Spleen (tissue), 11 donors: ENCODE data around the gene SCD5. TPM values are rescaled to one million over a fixed set of nuclear protein-coding genes. Genes with fewer than 3 reads are reported as not detected.

Experiments
- DNase-seq: peaks from one replicate; pipeline ENCODE4 v3.0.0-alpha.2; 2020
- H3K27ac ChIP-seq, 8 donors: fragments of 200-600 bp; sonication (generic) in 7 of 8; 1 replicate in 4 of 8; 2 replicates in 4 of 8; pipeline versions ENCODE4 v1.5.0 to v1.8.0; 2016 to 2021; ENCODE audit warnings: inconsistent platforms in 4 of 8, mild to moderate bottlenecking in 4 of 8, moderate library complexity in 1 of 8
- H3K27me3 ChIP-seq, 7 donors: fragments of 200-600 bp; sonication (generic) in 6 of 7; replicated peaks in 1 of 7; 1 replicate in 4 of 7; 2 replicates in 3 of 7; pipeline versions ENCODE4 v1.5.0 to v1.8.0; 2016 to 2021; ENCODE audit warnings: inconsistent platforms in 3 of 7, mild to moderate bottlenecking in 1 of 7
- H3K36me3 ChIP-seq, 6 donors: fragments of 200-600 bp; sonication (generic) in 5 of 6; 1 replicate in 4 of 6; 2 replicates in 2 of 6; pipeline versions ENCODE4 v1.5.0 to v1.8.0; 2016 to 2021; ENCODE audit warnings: inconsistent platforms in 2 of 6
- H3K4me1 ChIP-seq, 6 donors: fragments of 200-600 bp; sonication (generic) in 5 of 6; 1 replicate in 3 of 6; 2 replicates in 3 of 6; pipeline versions ENCODE4 v1.5.0 to v1.8.0; 2016 to 2021; ENCODE audit warnings: inconsistent platforms in 3 of 6
- H3K4me3 ChIP-seq, 8 donors: fragments of 200-600 bp; sonication (generic) in 7 of 8; 1 replicate in 4 of 8; 2 replicates in 4 of 8; pipeline versions ENCODE4 v1.5.0 to v1.8.0; 2016 to 2021; ENCODE audit warnings: inconsistent platforms in 4 of 8, mild to moderate bottlenecking in 4 of 8, moderate library complexity in 2 of 8
- H3K9me3 ChIP-seq, 8 donors: fragments of 200-600 bp; sonication (generic) in 7 of 8; 1 replicate in 4 of 8; 2 replicates in 4 of 8; pipeline versions ENCODE4 v1.5.0 to v1.8.0; 2016 to 2021; ENCODE audit warnings: inconsistent platforms in 4 of 8
- POLR2A ChIP-seq, 3 donors: fragments of 450-650 bp; IDR thresholded peaks; one replicate each; pipeline ENCODE4 v1.5.1; 2017; ENCODE audit warnings: antibody characterized with exemption in 3 of 3, mild to moderate bottlenecking in 1 of 3
- POLR2AphosphoS5 ChIP-seq, 3 donors: sonication (generic); formaldehyde crosslinking; IDR thresholded peaks; one replicate each; pipeline ENCODE4 v1.5.1; 2017; ENCODE audit warnings: antibody characterized with exemption in 3 of 3
- WGBS, 5 donors: extraction: QIAGEN DNeasy Blood & Tissue Kit in 3 of 5; methylation state at CpG; one replicate each; pipeline versions ENCODE4 v1.1.5 to v1.1.7; 2013 to 2018; 5-methylcytosine and 5-hydroxymethylcytosine counted together
- intact Hi-C: fragments of 100-400 bp; cut with DNase I; formaldehyde crosslinking; loops from one replicate; pipeline ENCODE4 v1.15.0; 2023; ENCODE audit warnings: low total_unique reads
- polyA plus RNA-seq, 3 donors: library from polyadenylated mRNA; stranded (reverse); fragments of 200-250 nt; gene quantifications; one replicate each; pipeline ENCODE4 v1.2.1, GENCODE V29; 2013
- total RNA-seq, 7 donors: library from RNA; depleted of rRNA in 3 of 7; stranded (reverse); fragments of >200 nt in 3 of 7; fragmentation: NEBNext Ultra II Directional in 4 of 7; extraction: Animal tissue kit (Norgen Biotek cat#: 25700) in 4 of 7; gene quantifications; one replicate each; pipeline versions ENCODE4 v1.1.0 to v1.2.1, GENCODE V29; 2016 to 2021
- TF ChIP-seq, protein P1 (sequence below), 11 experiments: fragments of 200-600 bp in 7 of 11; fragments of 450-650 bp in 4 of 11; sonication (generic) in 4 of 11; IDR thresholded peaks in 8 of 11; conservative IDR thresholded peaks in 3 of 11; 1 replicate in 7 of 11; 2 replicates in 4 of 11; pipeline versions ENCODE4 v1.4.0 to v1.8.0; 2016 to 2021; ENCODE audit warnings: antibody characterized with exemption in 11 of 11, inconsistent platforms in 4 of 11, mild to moderate bottlenecking in 1 of 11
- donor health status: healthy with polysubstance abuse.
- donor health status: DM: no; HTN: no; CAD: no; lungs with moderate emphysema.
- donor health status: DM: no; HTN: no; CAD: no.
- donor health status: Bipolar disorder and iron deficiency.
- donor health status: healthy.
- donor health status: DM: no; HTN: no; CAD: no.
- donor health status: DM: yes; HTN: yes; CAD: no.

SCD5 gene
- total and polyA plus RNA-seq, 10 donors = 0.85 to 7.2 (median 3.9) TPM

DNA sequence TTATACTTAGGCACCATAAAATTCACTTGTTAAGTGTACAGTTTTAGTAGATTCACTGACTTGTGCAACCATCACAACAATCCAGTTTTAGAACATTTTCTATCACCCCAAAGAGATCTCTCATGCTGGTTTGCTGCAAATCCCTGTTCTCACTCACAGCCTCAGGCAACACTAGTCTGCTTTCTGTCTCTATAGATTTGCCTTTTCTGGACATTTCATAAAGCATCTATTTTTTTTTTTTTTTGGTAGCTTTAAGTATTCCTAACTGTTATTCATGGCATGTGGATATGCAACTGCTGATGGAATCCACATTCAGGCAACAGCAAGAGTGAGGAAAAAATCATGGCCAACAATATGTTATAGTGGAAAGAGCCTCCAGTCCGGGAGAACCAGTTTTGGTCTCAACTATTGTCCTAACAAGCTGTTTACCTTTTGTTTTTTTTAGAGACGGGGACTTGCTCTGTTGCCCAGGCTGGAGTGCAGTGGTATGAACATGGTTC, 209.8 kb downstream of the SCD5 start:
- no peaks in the 10 kb centered on the region for H3K4me1 ChIP-seq
- no peak overlapping the region for H3K27ac ChIP-seq
- no peaks in the 10 kb centered on the region for H3K9me3 ChIP-seq
- no peak for TF ChIP-seq POLR2AphosphoS5 (IDR thresholded peaks at IDR 0.05)
- TF ChIP-seq POLR2A (IDR thresholded peaks at IDR 0.05) = no peak
- TF ChIP-seq, protein P1, sequence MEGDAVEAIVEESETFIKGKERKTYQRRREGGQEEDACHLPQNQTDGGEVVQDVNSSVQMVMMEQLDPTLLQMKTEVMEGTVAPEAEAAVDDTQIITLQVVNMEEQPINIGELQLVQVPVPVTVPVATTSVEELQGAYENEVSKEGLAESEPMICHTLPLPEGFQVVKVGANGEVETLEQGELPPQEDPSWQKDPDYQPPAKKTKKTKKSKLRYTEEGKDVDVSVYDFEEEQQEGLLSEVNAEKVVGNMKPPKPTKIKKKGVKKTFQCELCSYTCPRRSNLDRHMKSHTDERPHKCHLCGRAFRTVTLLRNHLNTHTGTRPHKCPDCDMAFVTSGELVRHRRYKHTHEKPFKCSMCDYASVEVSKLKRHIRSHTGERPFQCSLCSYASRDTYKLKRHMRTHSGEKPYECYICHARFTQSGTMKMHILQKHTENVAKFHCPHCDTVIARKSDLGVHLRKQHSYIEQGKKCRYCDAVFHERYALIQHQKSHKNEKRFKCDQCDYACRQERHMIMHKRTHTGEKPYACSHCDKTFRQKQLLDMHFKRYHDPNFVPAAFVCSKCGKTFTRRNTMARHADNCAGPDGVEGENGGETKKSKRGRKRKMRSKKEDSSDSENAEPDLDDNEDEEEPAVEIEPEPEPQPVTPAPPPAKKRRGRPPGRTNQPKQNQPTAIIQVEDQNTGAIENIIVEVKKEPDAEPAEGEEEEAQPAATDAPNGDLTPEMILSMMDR (IDR thresholded peaks at IDR 0.05 in 8 of 11, conservative IDR thresholded peaks at IDR 0.05 in 3 of 11) = no peak
- peaks cover 0 to 9% (median 0%) of the 10 kb centered on the region in 7 donors for H3K27me3 ChIP-seq
- intact Hi-C loops = no loop called here
- no peak overlapping the region for H3K4me3 ChIP-seq
- H3K36me3 ChIP-seq = no peaks in the 10 kb centered on the region
- DNase-seq = no peak
- 86 to 95% (median 90%) methylated on average over 2 of the region's 2 CpGs for WGBS, 5 donors

DNA sequence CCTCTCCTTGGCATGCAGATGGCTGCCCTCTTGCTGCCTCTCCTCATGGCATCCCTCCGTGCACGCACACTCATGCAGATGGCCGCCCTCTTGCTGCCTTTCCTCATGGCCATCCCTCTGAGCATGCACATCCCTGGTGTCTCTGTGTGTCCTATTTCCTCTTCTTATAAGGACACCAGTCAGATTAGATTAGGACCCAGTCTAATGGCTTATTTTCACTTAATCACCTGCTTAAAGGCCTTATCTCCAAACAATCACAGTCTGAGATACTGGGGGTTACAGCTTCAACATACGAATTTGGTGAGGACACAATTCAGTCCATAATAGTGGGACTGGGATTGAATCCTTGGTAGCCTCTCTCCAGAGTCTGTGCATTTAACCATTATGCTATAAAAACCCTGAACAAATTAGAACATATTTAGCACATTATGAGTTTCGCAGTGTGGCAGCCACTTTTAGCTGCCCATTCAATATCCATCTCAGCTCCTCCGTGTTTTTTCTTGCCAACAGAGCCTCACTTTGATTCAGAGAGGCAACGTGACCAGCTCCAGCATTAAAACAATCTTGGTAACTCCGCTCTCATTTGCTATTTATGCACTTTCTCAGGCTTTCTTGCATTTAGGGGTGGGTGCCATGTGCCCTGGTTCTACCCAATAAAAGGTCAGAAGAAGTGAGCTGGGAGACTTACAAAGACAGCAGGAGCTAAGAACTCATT, 210.6 kb downstream of the SCD5 start:
- WGBS, 5 donors = 73 to 91% (median 83%) methylated on average over 8 of the region's 8 CpGs
- DNase-seq = no peak
- Histone ChIP-seq H3K4me3 (no peak overlapping the region), H3K4me1 (no peaks in the 10 kb centered on the region), H3K27ac (no peak overlapping the region), H3K36me3 (no peaks in the 10 kb centered on the region), H3K9me3 (no peaks in the 10 kb centered on the region), H3K27me3 (peaks cover 0 to 9% (median 0%) of the 10 kb centered on the region in 7 donors)
- TF ChIP-seq POLR2AphosphoS5 (IDR thresholded peaks at IDR 0.05) (no peak), POLR2A (IDR thresholded peaks at IDR 0.05) (no peak)
- TF ChIP-seq, protein P1 (IDR thresholded peaks at IDR 0.05 in 8 of 11, conservative IDR thresholded peaks at IDR 0.05 in 3 of 11) = no peak
- intact Hi-C loops = no loop called here

DNA sequence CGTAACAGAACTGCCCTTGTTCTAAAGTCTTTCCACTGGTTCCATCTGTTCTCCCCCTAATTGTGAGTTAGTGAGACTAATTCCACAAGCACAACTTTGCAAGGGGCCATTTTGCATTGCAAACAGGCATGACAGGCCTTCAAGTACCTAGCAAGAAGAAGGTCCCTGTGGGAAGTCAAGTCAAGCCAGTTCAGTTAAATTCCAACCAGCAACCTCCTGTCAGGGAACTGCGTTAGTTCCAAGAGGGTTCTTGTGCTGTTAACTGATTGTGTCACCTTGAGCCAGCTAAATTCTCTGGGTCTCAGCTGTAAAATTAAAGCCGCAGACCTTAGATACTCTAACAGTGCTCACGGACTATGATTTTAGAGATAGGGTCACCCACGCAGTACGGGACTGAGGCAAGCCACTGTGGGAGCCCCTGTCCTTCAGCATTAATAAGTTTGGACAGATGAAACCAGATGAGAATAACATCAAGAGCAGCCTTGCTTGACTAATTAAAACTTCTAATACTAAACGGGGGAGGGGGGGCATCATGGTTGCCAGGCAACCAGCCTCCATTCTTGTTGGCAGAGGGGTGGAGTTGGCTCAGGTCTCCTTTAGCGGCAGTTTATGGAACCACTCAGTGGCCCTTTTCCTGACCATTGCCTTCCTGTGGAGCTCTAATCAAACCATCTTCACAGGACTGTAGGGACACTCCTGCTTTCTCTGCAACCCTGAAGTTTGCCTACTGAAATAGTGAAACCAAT, 212.7 kb downstream of the SCD5 start:
- Histone ChIP-seq H3K4me1 (no peaks in the 10 kb centered on the region), H3K36me3 (no peaks in the 10 kb centered on the region), H3K4me3 (no peak overlapping the region), H3K9me3 (no peaks in the 10 kb centered on the region), H3K27me3 (peaks cover 0 to under 1% (median 0%) of the 10 kb centered on the region in 7 donors), H3K27ac (no peak overlapping the region)
- intact Hi-C loops = no loop called here
- no peak for DNase-seq
- WGBS, 5 donors = 75 to 91% (median 87%) methylated on average over 8 of the region's 8 CpGs
- TF ChIP-seq POLR2A (IDR thresholded peaks at IDR 0.05) = no peak
- TF ChIP-seq, protein P1 (IDR thresholded peaks at IDR 0.05 in 8 of 11, conservative IDR thresholded peaks at IDR 0.05 in 3 of 11) = no peak
- no peak for TF ChIP-seq POLR2AphosphoS5 (IDR thresholded peaks at IDR 0.05)

DNA sequence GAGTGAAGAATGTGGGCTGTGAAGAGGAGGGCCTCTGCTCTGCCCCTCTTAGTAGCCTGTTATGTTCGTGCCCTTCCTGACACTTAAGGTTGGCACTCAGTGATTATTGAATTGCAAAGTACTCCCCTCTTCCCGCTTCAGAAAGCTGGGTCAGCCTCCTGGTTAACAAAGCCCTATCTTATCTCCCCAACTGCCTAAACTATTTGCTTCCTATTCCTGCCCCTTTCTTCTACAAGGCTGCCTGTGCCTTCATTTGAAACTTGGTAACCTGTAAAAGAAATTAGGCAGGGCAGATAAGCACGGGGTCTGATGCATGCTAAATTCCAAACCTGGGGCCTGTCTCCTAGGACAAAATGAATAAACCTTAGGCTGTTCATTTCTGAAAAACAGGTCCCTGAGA, 213.7 kb downstream of the SCD5 start:
- DNase-seq = no peak
- no peak overlapping the region for H3K27ac ChIP-seq
- H3K4me3 ChIP-seq = no peak overlapping the region
- TF ChIP-seq, protein P1 (IDR thresholded peaks at IDR 0.05 in 8 of 11, conservative IDR thresholded peaks at IDR 0.05 in 3 of 11) = no peak
- no peak for TF ChIP-seq POLR2AphosphoS5 (IDR thresholded peaks at IDR 0.05)
- no peak for TF ChIP-seq POLR2A (IDR thresholded peaks at IDR 0.05)
- WGBS, 5 donors = 43 to 70% (median 55%) methylated on average over 3 of the region's 3 CpGs
- no peaks in the 10 kb centered on the region for H3K36me3 ChIP-seq
- H3K27me3 ChIP-seq = no peaks in the 10 kb centered on the region
- H3K4me1 ChIP-seq = no peaks in the 10 kb centered on the region
- intact Hi-C loops = no loop called here
- no peaks in the 10 kb centered on the region for H3K9me3 ChIP-seq
